Panc1 (cell line): ENCODE measurements around the gene AK8. TPM values are rescaled to one million over a fixed set of nuclear protein-coding genes. Genes with fewer than 3 reads are reported as not detected.

ENCODE experiments used
- ATAC-seq: fragments of 200-7000 bp; cut with Tn5 transposase; 2 replicates; pipeline ENCODE4 v1.9.1; 2020; ENCODE audit warnings: mild to moderate bottlenecking, moderate library complexity
- BruUV-seq: library from RNA; stranded (reverse); fragments of 400-500 nt; replicated peaks from 2 replicates; lab custom pipeline; 2021; lab: Mats Ljungman, UMichigan
- CTCF ChIA-PET: fragments of 300-600 bp; sonication (Branson Sonifier 250); formaldehyde crosslinking; loops from one replicate; lab custom pipeline; 2022; ENCODE audit warnings: antibody characterized with exemption; lab: Charles Lee
- POLR2A ChIA-PET: fragments of 300-600 bp; sonication (Branson Sonifier 250); formaldehyde crosslinking; loops from one replicate; lab custom pipeline; 2022; ENCODE audit warnings: antibody characterized with exemption; lab: Charles Lee
- DNase-seq: peaks from one replicate; pipeline ENCODE4 v3.0.0-alpha.2; 2010; ENCODE audit warnings: low read depth, low spot score
- H3K27ac ChIP-seq: 2 replicates; pipeline ENCODE4 v1.5.1; 2011; ENCODE audit warnings: mild to moderate bottlenecking, low read length, inconsistent platforms
- H3K27me3 ChIP-seq: fragments of 200-500 bp; sonication (Bioruptor generic); 2 replicates; pipeline ENCODE4 v1.6.0; 2014; ENCODE audit warnings: low read length, inconsistent platforms; ENCODE audit not compliant: control insufficient read depth, insufficient read depth
- H3K36me3 ChIP-seq: fragments of 200-500 bp; sonication (Bioruptor generic); 2 replicates; pipeline ENCODE4 v1.5.1; 2014; ENCODE audit warnings: inconsistent platforms, mild to moderate bottlenecking, low read length, moderate library complexity; ENCODE audit not compliant: control insufficient read depth, insufficient read depth
- H3K4me1 ChIP-seq: 2 replicates; pipeline ENCODE4 v1.5.1; 2011; ENCODE audit warnings: inconsistent platforms, mild to moderate bottlenecking, low read length, moderate library complexity; ENCODE audit not compliant: control insufficient read depth, insufficient read depth
- H3K4me3 ChIP-seq, 2 experiments: 2 replicates each; pipeline ENCODE4 v1.5.1; 2011 to 2012; ENCODE audit warnings: low read depth in 2 of 2, low read length in 2 of 2, mild to moderate bottlenecking in 2 of 2, inconsistent platforms in 1 of 2, moderate library complexity in 1 of 2
- H3K9me3 ChIP-seq: fragments of 200-500 bp; sonication (Bioruptor generic); 2 replicates; pipeline ENCODE4 v1.5.1; 2014; ENCODE audit warnings: low read depth, mild to moderate bottlenecking, inconsistent platforms, low read length, moderate library complexity; ENCODE audit not compliant: control insufficient read depth, insufficient read depth
- CTCF ChIP-seq: fragments of 450-650 bp; IDR thresholded peaks from 2 replicates; pipeline ENCODE4 v1.5.1; 2017; ENCODE audit warnings: mild to moderate bottlenecking
- POLR2AphosphoS5 ChIP-seq: IDR thresholded peaks from 2 replicates; pipeline ENCODE4 v1.6.1; 2012; ENCODE audit warnings: mild to moderate bottlenecking, low read depth, low read length, moderate library complexity
- SIN3A ChIP-seq: IDR thresholded peaks from 2 replicates; pipeline ENCODE4 v1.6.1; 2012; ENCODE audit warnings: low read depth, mild to moderate bottlenecking, low read length, moderate library complexity, borderline replicate concordance; ENCODE audit not compliant: insufficient read depth
- TCF7L2 ChIP-seq: IDR thresholded peaks from 2 replicates; pipeline ENCODE4 v1.6.1; 2011; ENCODE audit warnings: mild to moderate bottlenecking, low read depth, low read length, inconsistent platforms
- in situ Hi-C: cut with HindIII; loops from 2 replicates; pipeline ENCODE4 v1.10.0; 2016; ENCODE audit warnings: low sequenced_read_pairs, low pct_unique_long_range_greater_than_20kb
- intact Hi-C: fragments of 100-400 bp; cut with micrococcal nuclease; formaldehyde crosslinking; loops from one replicate; pipeline ENCODE4 v1.10.0; 2022; ENCODE audit not compliant: unreplicated experiment
- total RNA-seq: library from RNA; stranded (reverse); gene quantifications from one replicate; pipeline ENCODE4 v1.2.1, GENCODE V29; 2021; ENCODE audit not compliant: unreplicated experiment
- TF ChIP-seq, protein P1 (sequence below), 2 experiments: IDR thresholded peaks; 2 replicates each; pipeline ENCODE4 v1.6.1; 2011 to 2012; ENCODE audit warnings: low read depth in 2 of 2, control low read depth in 1 of 2, low read length in 1 of 2, mild to moderate bottlenecking in 1 of 2, moderate library complexity in 1 of 2; ENCODE audit not compliant: insufficient read depth in 1 of 2

The AK8 gene
- total RNA-seq, 1 experiment from 2014 or later = 0.39 TPM

- Histone ChIP-seq H3K9me3 (no peaks in the 10 kb centered on the region), H3K4me1 (no peaks in the 10 kb centered on the region), H3K4me3 (no peak overlapping the region), H3K27ac (no peak overlapping the region), H3K27me3 (no peaks in the 10 kb centered on the region), H3K36me3 (no peaks in the 10 kb centered on the region)
- no peak for TF ChIP-seq CTCF
- TF ChIP-seq, protein P1, sequence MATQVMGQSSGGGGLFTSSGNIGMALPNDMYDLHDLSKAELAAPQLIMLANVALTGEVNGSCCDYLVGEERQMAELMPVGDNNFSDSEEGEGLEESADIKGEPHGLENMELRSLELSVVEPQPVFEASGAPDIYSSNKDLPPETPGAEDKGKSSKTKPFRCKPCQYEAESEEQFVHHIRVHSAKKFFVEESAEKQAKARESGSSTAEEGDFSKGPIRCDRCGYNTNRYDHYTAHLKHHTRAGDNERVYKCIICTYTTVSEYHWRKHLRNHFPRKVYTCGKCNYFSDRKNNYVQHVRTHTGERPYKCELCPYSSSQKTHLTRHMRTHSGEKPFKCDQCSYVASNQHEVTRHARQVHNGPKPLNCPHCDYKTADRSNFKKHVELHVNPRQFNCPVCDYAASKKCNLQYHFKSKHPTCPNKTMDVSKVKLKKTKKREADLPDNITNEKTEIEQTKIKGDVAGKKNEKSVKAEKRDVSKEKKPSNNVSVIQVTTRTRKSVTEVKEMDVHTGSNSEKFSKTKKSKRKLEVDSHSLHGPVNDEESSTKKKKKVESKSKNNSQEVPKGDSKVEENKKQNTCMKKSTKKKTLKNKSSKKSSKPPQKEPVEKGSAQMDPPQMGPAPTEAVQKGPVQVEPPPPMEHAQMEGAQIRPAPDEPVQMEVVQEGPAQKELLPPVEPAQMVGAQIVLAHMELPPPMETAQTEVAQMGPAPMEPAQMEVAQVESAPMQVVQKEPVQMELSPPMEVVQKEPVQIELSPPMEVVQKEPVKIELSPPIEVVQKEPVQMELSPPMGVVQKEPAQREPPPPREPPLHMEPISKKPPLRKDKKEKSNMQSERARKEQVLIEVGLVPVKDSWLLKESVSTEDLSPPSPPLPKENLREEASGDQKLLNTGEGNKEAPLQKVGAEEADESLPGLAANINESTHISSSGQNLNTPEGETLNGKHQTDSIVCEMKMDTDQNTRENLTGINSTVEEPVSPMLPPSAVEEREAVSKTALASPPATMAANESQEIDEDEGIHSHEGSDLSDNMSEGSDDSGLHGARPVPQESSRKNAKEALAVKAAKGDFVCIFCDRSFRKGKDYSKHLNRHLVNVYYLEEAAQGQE (IDR thresholded peaks at IDR 0.05; ENCODE audit: insufficient read depth in 1 of 2, low read depth in 2 of 2, low read length in 1 of 2) = no peak
- TF ChIP-seq SIN3A = no peak
- no peak for TF ChIP-seq TCF7L2
- ATAC-seq (no peak), DNase-seq (no peak)
- BruUV-seq = no TSS peak
- CTCF ChIA-PET = no interaction called here
- intact Hi-C loops = no loop called here
- in situ Hi-C loops = no loop called here
- POLR2A ChIA-PET = no interaction called here
These were observed 123.0 kb downstream of the AK8 start for GRCh38 chr9:132755096-132755495.

GRCh38 chr9:132754236-132754635, 123.8 kb downstream of the AK8 start:
- ChIA-PET POLR2A (no interaction called here), CTCF (no interaction called here)
- H3K4me3 ChIP-seq = no peak overlapping the region
- H3K36me3 ChIP-seq = no peaks in the 10 kb centered on the region
- H3K9me3 ChIP-seq = no peaks in the 10 kb centered on the region
- in situ Hi-C loops (no loop called here), intact Hi-C loops (no loop called here)
- H3K27me3 ChIP-seq = no peaks in the 10 kb centered on the region
- H3K27ac ChIP-seq = no peak overlapping the region
- ATAC-seq (no peak), DNase-seq (no peak)
- TF ChIP-seq TCF7L2 (no peak), SIN3A (no peak), POLR2AphosphoS5 (no peak), CTCF (no peak)
- H3K4me1 ChIP-seq = no peaks in the 10 kb centered on the region
- no TSS peak for BruUV-seq

- no peaks in the 10 kb centered on the region for H3K36me3 ChIP-seq
- no peaks in the 10 kb centered on the region for H3K9me3 ChIP-seq
- ChIA-PET CTCF (no interaction called here), POLR2A (no interaction called here)
- no peaks in the 10 kb centered on the region for H3K4me1 ChIP-seq
- ATAC-seq = no peak
- no peak for DNase-seq
- no peaks in the 10 kb centered on the region for H3K27me3 ChIP-seq
- no TSS peak for BruUV-seq
- in situ Hi-C loops (no loop called here), intact Hi-C loops (no loop called here)
- no peak for TF ChIP-seq CTCF
- TF ChIP-seq POLR2AphosphoS5 = no peak
- no peak for TF ChIP-seq SIN3A
- no peak for TF ChIP-seq TCF7L2
- TF ChIP-seq, protein P1 (IDR thresholded peaks at IDR 0.05; ENCODE audit: insufficient read depth in 1 of 2, low read depth in 2 of 2, low read length in 1 of 2) = no peak
- no peak overlapping the region for H3K4me3 ChIP-seq
- H3K27ac ChIP-seq = no peak overlapping the region
These were observed 124.5 kb downstream of the AK8 start for GRCh38 chr9:132753593-132753880.
